ENCODE measurements around the gene EPHA10. TPM values are rescaled to one million over a fixed set of nuclear protein-coding genes. Genes with fewer than 3 reads are reported as not detected.

Gene EPHA10
- total RNA-seq, 1 experiment from 2014 or later = 7.6 TPM

DNA sequence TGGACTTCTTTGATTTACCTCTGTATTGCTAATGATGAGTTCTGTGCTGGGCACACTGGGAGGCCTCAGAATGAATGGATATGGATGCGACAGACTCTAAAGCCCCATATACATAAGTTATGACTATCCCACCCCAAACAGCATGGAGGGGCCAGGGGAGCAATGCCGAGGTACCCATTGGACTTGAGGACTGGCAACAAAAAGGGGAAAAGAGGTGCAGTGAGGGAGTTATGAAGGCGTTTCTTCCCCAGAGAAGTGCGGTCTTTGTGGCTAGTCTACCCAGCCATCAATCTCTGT is 87.8 kb downstream of the EPHA10 start:
- Histone ChIP-seq H3K4me2 (no peak overlapping the region), H3K36me3 (ENCODE audit: low read depth) (peaks cover 10% of the 10 kb centered on the region; the same call in 1 of the 2 replicates), H4K20me1 (ENCODE audit: insufficient read depth) (no peaks in the 10 kb centered on the region), H3F3A (ENCODE audit: insufficient read depth, low read depth) (no peaks in the 10 kb centered on the region), H3K4me3 (no peak overlapping the region), H3K79me2 (ENCODE audit: low read depth) (no peaks in the 10 kb centered on the region), H3K27me3 (ENCODE audit: insufficient read depth, low read depth) (peaks cover 13% of the 10 kb centered on the region), H2AFZ (no peak overlapping the region), H3K9me2 (ENCODE audit: insufficient read depth) (no peaks in the 10 kb centered on the region), H3K9me3 (ENCODE audit: insufficient read depth, low read depth) (no peaks in the 10 kb centered on the region), H3K4me1 (replicated peaks; ENCODE audit: insufficient read depth) (no peaks in the 10 kb centered on the region), H3K27ac (no peak overlapping the region)
- intact Hi-C loops (cut with micrococcal nuclease; ENCODE audit: unreplicated experiment) = no loop called here
- ChIA-PET POLR2A (ENCODE audit: unreplicated experiment) (no interaction called here), CTCF (no interaction called here)
- no TSS peak for BruUV-seq (replicated peaks)
- DNase-seq = no peak
- TF ChIP-seq EZH2 (IDR thresholded peaks at IDR 0.05; ENCODE audit: low read depth) = no peak
- no peak for TF ChIP-seq CTCF (conservative IDR thresholded peaks at IDR 0.05)

GRCh38 chr1:37676281-37677142 is 88.4 kb downstream of the EPHA10 start:
- Histone ChIP-seq H3K9me2 (ENCODE audit: insufficient read depth) (no peaks in the 10 kb centered on the region), H3K4me3 (no peak overlapping the region), H3K27ac (no peak overlapping the region), H2AFZ (no peak overlapping the region), H3K36me3 (ENCODE audit: low read depth) (peaks cover 7% of the 10 kb centered on the region; the same call in 1 of the 2 replicates), H3K79me2 (ENCODE audit: low read depth) (no peaks in the 10 kb centered on the region), H3K9me3 (ENCODE audit: insufficient read depth, low read depth) (no peaks in the 10 kb centered on the region), H3K4me2 (no peak overlapping the region), H3K27me3 (ENCODE audit: insufficient read depth, low read depth) (peaks cover 19% of the 10 kb centered on the region), H3F3A (ENCODE audit: insufficient read depth, low read depth) (no peaks in the 10 kb centered on the region), H3K4me1 (replicated peaks; ENCODE audit: insufficient read depth) (no peaks in the 10 kb centered on the region), H4K20me1 (ENCODE audit: insufficient read depth) (no peaks in the 10 kb centered on the region)
- TF ChIP-seq CTCF (conservative IDR thresholded peaks at IDR 0.05) = no peak
- TF ChIP-seq EZH2 (IDR thresholded peaks at IDR 0.05; ENCODE audit: low read depth) = no peak
- intact Hi-C loops (cut with micrococcal nuclease; ENCODE audit: unreplicated experiment) = no loop called here
- no peak for DNase-seq
- ChIA-PET CTCF (no interaction called here), POLR2A (ENCODE audit: unreplicated experiment) (no interaction called here)
- BruUV-seq (replicated peaks) = no TSS peak

DNA sequence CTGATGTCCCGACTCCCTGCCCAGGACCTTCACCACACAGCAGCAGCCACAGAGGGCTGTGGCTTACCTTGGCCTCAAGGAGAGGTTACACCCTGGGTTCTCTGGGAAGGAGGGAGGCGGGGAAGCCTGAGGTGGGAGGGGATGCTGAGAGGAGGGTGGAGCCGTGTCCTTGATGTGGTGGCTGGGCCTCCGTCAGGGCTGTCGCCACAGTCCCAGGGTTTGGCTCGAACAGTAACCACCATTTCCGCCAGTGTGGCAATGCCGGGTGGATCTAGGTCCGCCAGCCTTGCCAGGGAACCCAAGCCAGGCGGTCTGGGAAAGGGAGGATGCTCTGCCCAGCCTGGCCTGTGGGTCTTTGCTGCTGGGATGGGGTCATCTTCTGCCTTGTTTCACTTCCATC is 91.0 kb downstream of the EPHA10 start:
- H2AFZ ChIP-seq = no peak overlapping the region
- CTCF ChIA-PET = no interaction called here
- BruUV-seq (replicated peaks) = no TSS peak

More for the DNA sequence above, 91.0 kb downstream of the EPHA10 start:
- Histone ChIP-seq H3K9me3 (ENCODE audit: insufficient read depth, low read depth) (no peaks in the 10 kb centered on the region), H3K27me3 (ENCODE audit: insufficient read depth, low read depth) (peaks cover 41% of the 10 kb centered on the region), H3K9me2 (ENCODE audit: insufficient read depth) (no peaks in the 10 kb centered on the region), H3K4me2 (no peak overlapping the region), H3F3A (ENCODE audit: insufficient read depth, low read depth) (no peaks in the 10 kb centered on the region), H3K4me1 (replicated peaks; ENCODE audit: insufficient read depth) (no peaks in the 10 kb centered on the region), H3K36me3 (ENCODE audit: low read depth) (no peaks in the 10 kb centered on the region), H4K20me1 (ENCODE audit: insufficient read depth) (no peaks in the 10 kb centered on the region), H3K27ac (no peak overlapping the region), H3K79me2 (ENCODE audit: low read depth) (no peaks in the 10 kb centered on the region), H3K4me3 (no peak overlapping the region)
- TF ChIP-seq EZH2 (IDR thresholded peaks at IDR 0.05; ENCODE audit: low read depth) (no peak), CTCF (conservative IDR thresholded peaks at IDR 0.05) (no peak)
- no peak for DNase-seq
- POLR2A ChIA-PET (ENCODE audit: unreplicated experiment) = no interaction called here
- intact Hi-C loops (cut with micrococcal nuclease; ENCODE audit: unreplicated experiment) = no loop called here
